Esophagus squamous epithelium (tissue), 4 donors: ENCODE results near the gene ITPKB.

Experiments used
- CTCF ChIP-seq, 6 experiments: fragments of 450-650 bp in 4 of 6; fragments of 200-600 bp in 2 of 6; sonication (generic) in 2 of 6; IDR thresholded peaks; one replicate each; pipeline ENCODE4 v1.5.1; 2016 to 2019; ENCODE audit warnings: antibody characterized with exemption in 6 of 6, mild to moderate bottlenecking in 4 of 6, moderate library complexity in 4 of 6
- POLR2A ChIP-seq, 4 donors: fragments of 450-650 bp; IDR thresholded peaks; one replicate each; pipeline ENCODE4 v1.6.1; 2017; ENCODE audit warnings: antibody characterized with exemption in 4 of 4, mild to moderate bottlenecking in 4 of 4, moderate library complexity in 3 of 4

- TF ChIP-seq CTCF (IDR thresholded peaks at IDR 0.05): no peak
- no peak for TF ChIP-seq POLR2A (IDR thresholded peaks at IDR 0.05)
These were observed 13.2 kb downstream of the ITPKB start for GRCh38 chr1:226725897-226726267.
